Bronchial smooth muscle cell (primary cell): ENCODE results near the gene OXGR1. TPM values are rescaled to one million over a fixed set of nuclear protein-coding genes. Genes with fewer than 3 reads are reported as not detected.

Source experiments
- total RNA-seq: library from RNA; depleted of rRNA; stranded (reverse); fragments of >200 nt; gene quantifications from 2 replicates; pipeline ENCODE4 v1.2.1, GENCODE V29; 2014

The OXGR1 gene
- not detected in 2 replicates for total RNA-seq

DNA sequence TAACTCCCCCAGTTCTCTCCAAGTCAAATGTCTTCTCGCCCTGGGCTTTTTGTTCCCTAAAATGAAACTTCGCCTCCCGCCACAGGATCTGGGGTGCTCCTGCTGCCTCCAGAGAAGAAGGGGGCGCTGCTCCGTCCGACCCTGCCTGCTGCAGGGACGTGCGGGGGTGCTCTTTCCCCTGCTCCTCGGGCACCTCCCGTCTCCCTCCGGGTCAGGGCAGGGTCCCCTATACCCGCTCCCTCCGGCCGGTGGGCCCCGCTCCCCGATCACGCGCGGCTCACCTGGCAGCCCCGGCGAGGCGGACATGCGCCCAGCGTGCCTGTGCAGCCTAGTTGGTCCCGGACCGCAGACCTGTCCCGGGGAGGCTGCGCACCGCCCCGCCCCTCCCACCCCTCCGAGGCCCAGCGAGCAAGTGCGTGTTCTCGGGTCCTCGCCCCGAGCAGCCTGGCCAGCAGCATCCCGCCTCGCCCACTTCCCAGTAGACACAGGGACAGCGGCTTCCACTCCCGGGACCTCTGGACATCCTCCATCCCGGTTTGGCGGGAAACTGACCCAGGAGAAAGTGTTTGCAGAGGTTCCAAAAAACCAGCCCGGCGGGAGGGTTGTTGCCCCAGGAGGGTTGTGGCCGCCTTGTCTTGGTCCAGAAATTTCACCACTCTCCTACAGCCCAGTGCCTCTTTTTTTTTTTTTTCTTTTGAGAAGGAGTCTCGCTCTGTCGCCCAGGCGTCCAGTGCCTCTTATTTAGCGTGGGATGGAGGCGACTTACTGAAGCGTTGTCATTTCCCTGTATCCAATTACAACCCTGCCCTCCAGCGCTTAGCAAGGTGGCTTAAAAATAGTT lies at the start of gene OXGR1:
Gene OXGR1 (minus strand): TSS at position 460 of the 841 bp plus-strand sequence. CDS start 6,717 bp downstream, outside the sequence.

Other genes with a start within 250 kb of the OXGR1 start
- 28.9 and 33.7 TPM in 2 replicates for gene MBNL2, start 227.9 kb upstream of the OXGR1 start, total RNA-seq